ENCODE measurements around the gene STX5. TPM values are rescaled to one million over a fixed set of nuclear protein-coding genes. Genes with fewer than 3 reads are reported as not detected.
A peak's percentile ranks its signal among the peaks of the same experiment; 100 is the strongest.

The STX5 gene
- polyA plus RNA-seq, 2 of the 4 experiments (the other 2 are of a cell fraction) = 19.5 to 32.3 TPM

- Histone ChIP-seq H3K27ac (no peak overlapping the region), H3K4me2 (no peak overlapping the region), H3K4me3 (no peak overlapping the region), H3K4me1 (peaks cover 15% of the 10 kb centered on the region), H3K9me3 (no peaks in the 10 kb centered on the region)
- POLR2A ChIA-PET = interaction anchor here (0.7 to 1.0 kb wide), 2 partner anchors 58 to 70 kb away, joined by 4 to 5 read pairs; no protein-coding TSS in a partner anchor
- TF ChIP-seq FOSL2 (IDR thresholded peaks at IDR 0.05) (no peak), FOSL2 (CRISPR knock-in tag; IDR thresholded peaks at IDR 0.05) (peak; percentile 10; the same call in 1 of the 2 replicates), RFX5 (IDR thresholded peaks at IDR 0.05) (no peak), MYC (IDR thresholded peaks at IDR 0.05; ENCODE audit: borderline replicate concordance, low read length) (no peak), PHF8 (IDR thresholded peaks at IDR 0.05; ENCODE audit: borderline replicate concordance, low read depth) (no peak), USF2 (IDR thresholded peaks at IDR 0.05) (no peak), HEYL (CRISPR knock-in tag; IDR thresholded peaks at IDR 0.05) (no peak), PBX3 (IDR thresholded peaks at IDR 0.05) (no peak), CEBPB (IDR thresholded peaks at IDR 0.05) (no peak), ZSCAN20 (CRISPR knock-in tag; IDR thresholded peaks at IDR 0.05) (no peak)
- WGBS (ENCODE audit: missing lambda C conversion rate) = 89% methylated on average over 6 of the region's 6 CpGs
- FAIRE-seq = no peak
- no peak for ATAC-seq
- CTCF ChIA-PET = interaction anchor here (1.2 to 13.8 kb wide), 2 partner anchors 13 to 31 kb away, joined by 3 to 211 read pairs; partner anchors contain the start of genes NXF1 and TMEM179B
- DNase-seq (ENCODE audit: low read depth in 1 of 2, low spot score in 1 of 2) = no peak
Measured at GRCh38 chr11:62774407-62774806, 57.4 kb downstream of the STX5 start.

GRCh38 chr11:62771144-62772021 lies 60.5 kb downstream of the STX5 start, which contains the start of gene TAF6L:
TSS of gene TAF6L (plus strand) at chr11:62771396. CDS start at chr11:62775784, 4,388 bp downstream.
- ATAC-seq = peak; percentile 96 to 97
- 2% methylated on average over 40 of the region's 60 CpGs for WGBS (ENCODE audit: missing lambda C conversion rate)
- peak; percentile 97 to 98 for DNase-seq (ENCODE audit: low read depth in 1 of 2, low spot score in 1 of 2)
- ChIA-PET POLR2A (interaction anchor here (0.5 to 6.8 kb wide), 12 partner anchors 9 to 180 kb away, joined by 3 to 63 read pairs (median 6); partner anchors contain the start of genes B3GAT3, C11orf98, CSKMT and HNRNPUL2), CTCF (interaction anchor here (0.7 to 13.8 kb wide), 6 partner anchors 10 to 159 kb away, joined by 3 to 211 read pairs (median 4); partner anchors contain the start of genes POLR2G and TMEM179B)
- Histone ChIP-seq H3K9me3 (no peaks in the 10 kb centered on the region), H3K4me1 (peaks cover 15% of the 10 kb centered on the region), H3K27ac (peak within 1 kb of the TSS; percentile 93 to 94), H3K4me3 (peak within 1 kb of the TSS; percentile 78), H3K4me2 (peak within 1 kb of the TSS; percentile 75)
- no peak for FAIRE-seq
- TF ChIP-seq HOXB5 (CRISPR knock-in tag; IDR thresholded peaks at IDR 0.05) (no peak), CHD2 (IDR thresholded peaks at IDR 0.05; ENCODE audit: low read length, partially characterized antibody) (peak; percentile 42), MAZ (IDR thresholded peaks at IDR 0.05; ENCODE audit: borderline replicate concordance, low read depth, low read length) (peak; percentile 94), ZC3H11A (IDR thresholded peaks at IDR 0.05) (no peak), HMGXB4 (CRISPR knock-in tag; IDR thresholded peaks at IDR 0.05; ENCODE audit: borderline replicate concordance) (no peak), ATOH8 (CRISPR knock-in tag; IDR thresholded peaks at IDR 0.05; ENCODE audit: low read depth) (no peak), ESRRA (IDR thresholded peaks at IDR 0.05; ENCODE audit: borderline replicate concordance, low read length) (no peak), CBX2 (IDR thresholded peaks at IDR 0.05; ENCODE audit: borderline replicate concordance, low read depth) (no peak), NPAS2 (CRISPR knock-in tag; IDR thresholded peaks at IDR 0.05; ENCODE audit: borderline replicate concordance) (no peak), HOXA7 (CRISPR knock-in tag; IDR thresholded peaks at IDR 0.05) (no peak), NFE2L2 (conservative IDR thresholded peaks at IDR 0.05; ENCODE audit: low read length) (no peak), RARB (CRISPR knock-in tag; IDR thresholded peaks at IDR 0.05) (no peak), EHF (CRISPR knock-in tag; IDR thresholded peaks at IDR 0.05) (no peak), BHLHE40 (IDR thresholded peaks at IDR 0.05; ENCODE audit: low read depth, low read length) (no peak), JUN (IDR thresholded peaks at IDR 0.05) (peak; percentile 52 to 76; a peak in 4 of 5 replicates), E2F6 (IDR thresholded peaks at IDR 0.05; ENCODE audit: borderline replicate concordance, low read depth) (peak; percentile 61; the same call in 1 of the 2 replicates), POLR2AphosphoS2 (conservative IDR thresholded peaks at IDR 0.05; ENCODE audit: low read length) (no peak), KDM1A (IDR thresholded peaks at IDR 0.05; ENCODE audit: low read depth) (peak; percentile 96), JUNB (IDR thresholded peaks at IDR 0.05) (no peak)

Measured in A549 (cell line).